Upper lobe of left lung (tissue), 6 donors: ENCODE results near the gene CYP2W1. TPM values are rescaled to one million over a fixed set of nuclear protein-coding genes. Genes with fewer than 3 reads are reported as not detected.

Source experiments
- ATAC-seq, 2 donors: fragments of 200-7000 bp; cut with Tn5 transposase; one replicate each; pipeline ENCODE4 v1.9.1; 2022; ENCODE audit warnings: mild to moderate bottlenecking in 2 of 2, moderate library complexity in 2 of 2; ENCODE audit not compliant: low FRiP score in 2 of 2
- DNase-seq, 2 donors: peaks; one replicate each; pipeline ENCODE4 v3.0.0-alpha.2; 2019 to 2020
- H3K27ac ChIP-seq, 4 donors: fragments of 200-600 bp; sonication (generic); one replicate each; pipeline ENCODE4 v1.5.1; 2016 to 2019
- H3K27me3 ChIP-seq, 4 donors: fragments of 200-600 bp; sonication (generic); one replicate each; pipeline ENCODE4 v1.5.1; 2017 to 2019
- H3K36me3 ChIP-seq, 4 donors: fragments of 200-600 bp; sonication (generic); one replicate each; pipeline ENCODE4 v1.5.1; 2016 to 2019
- H3K4me1 ChIP-seq, 4 donors: fragments of 200-600 bp; sonication (generic); one replicate each; pipeline ENCODE4 v1.5.1; 2018 to 2019
- H3K4me3 ChIP-seq, 4 donors: fragments of 200-600 bp; sonication (generic); one replicate each; pipeline ENCODE4 v1.5.1; 2017 to 2019; ENCODE audit warnings: mild to moderate bottlenecking in 2 of 4, moderate library complexity in 1 of 4
- H3K9me3 ChIP-seq, 4 donors: fragments of 200-600 bp; sonication (generic); one replicate each; pipeline ENCODE4 v1.5.1; 2018 to 2019
- CTCF ChIP-seq, 6 experiments: fragments of 450-650 bp in 4 of 6; fragments of 200-600 bp in 2 of 6; sonication (generic) in 2 of 6; IDR thresholded peaks; one replicate each; pipeline ENCODE4 v1.5.1; 2016 to 2019; ENCODE audit warnings: antibody characterized with exemption in 6 of 6
- EP300 ChIP-seq, 4 donors: sonication (generic); formaldehyde crosslinking; IDR thresholded peaks; one replicate each; pipeline ENCODE4 v1.5.1; 2017; ENCODE audit warnings: antibody characterized with exemption in 4 of 4, control low read depth in 2 of 4
- POLR2A ChIP-seq, 4 donors: fragments of 450-650 bp; IDR thresholded peaks; one replicate each; pipeline ENCODE4 v1.5.1; 2016 to 2017; ENCODE audit warnings: antibody characterized with exemption in 4 of 4, mild to moderate bottlenecking in 2 of 4
- POLR2AphosphoS5 ChIP-seq, 2 donors: sonication (generic); formaldehyde crosslinking; IDR thresholded peaks; one replicate each; pipeline ENCODE4 v1.5.1; 2017; ENCODE audit warnings: antibody characterized with exemption in 2 of 2
- WGBS, 2 donors: methylation state at CpG; one replicate each; pipeline ENCODE4 v1.1.5; 2017 to 2018; 5-methylcytosine and 5-hydroxymethylcytosine counted together
- total RNA-seq, 6 donors: library from RNA; depleted of rRNA in 4 of 6; stranded (reverse); fragments of >200 nt in 4 of 6; gene quantifications; one replicate each; pipeline versions ENCODE4 v1.1.0 to v1.2.1, GENCODE V29; 2016 to 2021
- donor health status: DM: no; HTN: no; CAD: no; lungs with moderate emphysema.
- donor health status: DM: no; HTN: yes; CAD: no; lungs with severe emphysema.

The CYP2W1 gene
- total RNA-seq, 6 donors from 2014 or later: not detected

- Histone ChIP-seq H3K4me1 (peaks cover 15 to 40% (median 26%) of the 10 kb centered on the region in 4 donors), H3K4me3 (peak overlapping the region; percentile 44 to 98 (median 88)), H3K27ac (peak overlapping the region; percentile 87 to 94 (median 90)), H3K9me3 (no peaks in the 10 kb centered on the region), H3K27me3 (no peaks in the 10 kb centered on the region), H3K36me3 (peaks cover 0 to 20% (median 12%) of the 10 kb centered on the region in 4 donors)
- WGBS, 2 donors: 27 to 39% methylated on average over 15 to 36 of the region's 69 CpGs
- ATAC-seq: peak in 1 of 2 donors; percentile 4
- no peak for TF ChIP-seq EP300 (IDR thresholded peaks at IDR 0.05)
- TF ChIP-seq POLR2AphosphoS5 (IDR thresholded peaks at IDR 0.05): no peak
- no peak for TF ChIP-seq CTCF (IDR thresholded peaks at IDR 0.05)
- no peak for TF ChIP-seq POLR2A (IDR thresholded peaks at IDR 0.05)
- peak in 1 of 2 donors; percentile 90 for DNase-seq
Measured at GRCh38 chr7:1027242-1028043, 44.5 kb downstream of the CYP2W1 start.

GRCh38 chr7:1028044-1028770 lies 45.2 kb downstream of the CYP2W1 start:
- H3K27me3 ChIP-seq: no peaks in the 10 kb centered on the region
- peak overlapping the region; percentile 87 to 94 (median 90) for H3K27ac ChIP-seq
- H3K4me3 ChIP-seq: peak overlapping the region; percentile 67 to 98 (median 88)
- DNase-seq: peak; percentile 83 to 99
- no peaks in the 10 kb centered on the region for H3K9me3 ChIP-seq
- peaks cover 15 to 40% (median 26%) of the 10 kb centered on the region in 4 donors for H3K4me1 ChIP-seq
- 1 to 3% methylated on average over 6 to 38 of the region's 77 CpGs for WGBS, 2 donors
- TF ChIP-seq CTCF (IDR thresholded peaks at IDR 0.05): no peak
- TF ChIP-seq POLR2A (IDR thresholded peaks at IDR 0.05): peak in 3 of 4 donors; percentile 39 to 73 (median 41)
- peak in 1 of 4 donors; percentile 62 for TF ChIP-seq EP300 (IDR thresholded peaks at IDR 0.05)
- peak; percentile 14 to 70 for TF ChIP-seq POLR2AphosphoS5 (IDR thresholded peaks at IDR 0.05)
- ATAC-seq: peak; percentile 90 to 96
- peaks cover 0 to 18% (median 11%) of the 10 kb centered on the region in 4 donors for H3K36me3 ChIP-seq

GRCh38 chr7:1028775-1029636 lies 46.0 kb downstream of the CYP2W1 start:
- H3K9me3 ChIP-seq: no peaks in the 10 kb centered on the region
- ATAC-seq (peak; percentile 91 to 92), DNase-seq (peak in 1 of 2 donors; percentile 92)
- TF ChIP-seq POLR2AphosphoS5 (IDR thresholded peaks at IDR 0.05) (peak in 1 of 2 donors; percentile 53), POLR2A (IDR thresholded peaks at IDR 0.05) (no peak), EP300 (IDR thresholded peaks at IDR 0.05) (no peak)
- H3K27ac ChIP-seq: peak overlapping the region; percentile 87 to 94 (median 90)
- no peaks in the 10 kb centered on the region for H3K27me3 ChIP-seq
- H3K4me1 ChIP-seq: peaks cover 15 to 40% (median 26%) of the 10 kb centered on the region in 4 donors
- H3K36me3 ChIP-seq: peaks cover 0 to 18% (median 11%) of the 10 kb centered on the region in 4 donors
- WGBS, 2 donors: 62 to 72% methylated on average over 10 to 18 of the region's 18 CpGs
- peak overlapping the region in 3 of 4 donors; percentile 81 to 98 (median 96) for H3K4me3 ChIP-seq

- Histone ChIP-seq H3K27ac (peak overlapping the region; percentile 87 to 94 (median 90)), H3K4me1 (peaks cover 15 to 40% (median 26%) of the 10 kb centered on the region in 4 donors), H3K36me3 (peaks cover 0 to 15% (median 11%) of the 10 kb centered on the region in 4 donors), H3K9me3 (no peaks in the 10 kb centered on the region), H3K4me3 (no peak overlapping the region), H3K27me3 (no peaks in the 10 kb centered on the region)
- no peak for ATAC-seq
- no peak for TF ChIP-seq EP300 (IDR thresholded peaks at IDR 0.05)
- no peak for TF ChIP-seq POLR2A (IDR thresholded peaks at IDR 0.05)
- no peak for TF ChIP-seq CTCF (IDR thresholded peaks at IDR 0.05)
- TF ChIP-seq POLR2AphosphoS5 (IDR thresholded peaks at IDR 0.05): no peak
- DNase-seq: peak in 1 of 2 donors; percentile 66
- 84 to 86% methylated on average over 23 to 33 of the region's 33 CpGs for WGBS, 2 donors
Measured at GRCh38 chr7:1029637-1030443, 46.9 kb downstream of the CYP2W1 start.
